SK-N-SH (cell line): ENCODE measurements around the gene NSL1.

ENCODE experiments used
- RAD21 ChIP-seq: IDR thresholded peaks from 2 replicates; pipeline ENCODE4 v1.6.1; 2012; ENCODE audit warnings: mild to moderate bottlenecking, low read length
- SIN3A ChIP-seq: IDR thresholded peaks from 2 replicates; pipeline ENCODE4 v1.6.1; 2012; ENCODE audit warnings: low read depth, mild to moderate bottlenecking, low read length, moderate library complexity, borderline replicate concordance
- TF ChIP-seq, protein P1 (sequence below): fragments of 200-600 bp; sonication (generic); IDR thresholded peaks from 2 replicates; pipeline ENCODE4 v1.6.1; 2017; ENCODE audit warnings: antibody characterized with exemption, mild to moderate bottlenecking, moderate library complexity
- TF ChIP-seq, protein P2 (sequence below): fragments of 150-350 bp; IDR thresholded peaks from 2 replicates; pipeline ENCODE4 v1.6.1; 2017; ENCODE audit warnings: antibody characterized with exemption, low read length, low read depth, borderline replicate concordance

DNA sequence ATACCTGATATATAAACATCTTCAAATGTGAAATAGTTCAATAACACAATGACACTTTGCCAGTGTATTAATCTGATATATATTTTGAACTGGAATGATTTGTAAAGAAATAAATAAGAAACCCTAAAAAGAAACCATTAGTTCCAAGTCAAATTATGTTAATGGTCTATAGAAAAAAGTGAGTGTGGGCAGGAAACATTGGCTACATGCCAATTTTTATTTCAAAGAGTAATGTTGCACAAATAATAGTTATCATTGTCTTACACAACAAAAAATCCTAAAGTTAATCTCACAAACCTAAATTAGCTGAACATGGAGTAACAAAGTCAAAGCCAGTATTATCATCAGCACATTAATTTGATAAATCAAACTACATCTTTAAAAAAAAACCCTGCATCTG, 54.0 kb downstream of the NSL1 start:
- no peak for TF ChIP-seq RAD21
- TF ChIP-seq, protein P1, sequence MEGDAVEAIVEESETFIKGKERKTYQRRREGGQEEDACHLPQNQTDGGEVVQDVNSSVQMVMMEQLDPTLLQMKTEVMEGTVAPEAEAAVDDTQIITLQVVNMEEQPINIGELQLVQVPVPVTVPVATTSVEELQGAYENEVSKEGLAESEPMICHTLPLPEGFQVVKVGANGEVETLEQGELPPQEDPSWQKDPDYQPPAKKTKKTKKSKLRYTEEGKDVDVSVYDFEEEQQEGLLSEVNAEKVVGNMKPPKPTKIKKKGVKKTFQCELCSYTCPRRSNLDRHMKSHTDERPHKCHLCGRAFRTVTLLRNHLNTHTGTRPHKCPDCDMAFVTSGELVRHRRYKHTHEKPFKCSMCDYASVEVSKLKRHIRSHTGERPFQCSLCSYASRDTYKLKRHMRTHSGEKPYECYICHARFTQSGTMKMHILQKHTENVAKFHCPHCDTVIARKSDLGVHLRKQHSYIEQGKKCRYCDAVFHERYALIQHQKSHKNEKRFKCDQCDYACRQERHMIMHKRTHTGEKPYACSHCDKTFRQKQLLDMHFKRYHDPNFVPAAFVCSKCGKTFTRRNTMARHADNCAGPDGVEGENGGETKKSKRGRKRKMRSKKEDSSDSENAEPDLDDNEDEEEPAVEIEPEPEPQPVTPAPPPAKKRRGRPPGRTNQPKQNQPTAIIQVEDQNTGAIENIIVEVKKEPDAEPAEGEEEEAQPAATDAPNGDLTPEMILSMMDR: no peak
- no peak for TF ChIP-seq SIN3A
- TF ChIP-seq, protein P2, sequence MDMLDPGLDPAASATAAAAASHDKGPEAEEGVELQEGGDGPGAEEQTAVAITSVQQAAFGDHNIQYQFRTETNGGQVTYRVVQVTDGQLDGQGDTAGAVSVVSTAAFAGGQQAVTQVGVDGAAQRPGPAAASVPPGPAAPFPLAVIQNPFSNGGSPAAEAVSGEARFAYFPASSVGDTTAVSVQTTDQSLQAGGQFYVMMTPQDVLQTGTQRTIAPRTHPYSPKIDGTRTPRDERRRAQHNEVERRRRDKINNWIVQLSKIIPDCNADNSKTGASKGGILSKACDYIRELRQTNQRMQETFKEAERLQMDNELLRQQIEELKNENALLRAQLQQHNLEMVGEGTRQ: no peak
